GM21576 (cell line): ENCODE measurements around the gene GBP1.
"Not testable (repeated sequence)": the region's sequence is repeated elsewhere in the genome, so short reads cannot be mapped to it uniquely, and the experiment has no call there.

ENCODE experiments used
- ATAC-seq: cut with Tn5 transposase; IDR thresholded peaks from one replicate; pipeline ENCODE4 v1.9.1; 2021; ENCODE audit warnings: mild to moderate bottlenecking, moderate library complexity; ENCODE audit not compliant: unreplicated experiment

Gene GBP1

DNA sequence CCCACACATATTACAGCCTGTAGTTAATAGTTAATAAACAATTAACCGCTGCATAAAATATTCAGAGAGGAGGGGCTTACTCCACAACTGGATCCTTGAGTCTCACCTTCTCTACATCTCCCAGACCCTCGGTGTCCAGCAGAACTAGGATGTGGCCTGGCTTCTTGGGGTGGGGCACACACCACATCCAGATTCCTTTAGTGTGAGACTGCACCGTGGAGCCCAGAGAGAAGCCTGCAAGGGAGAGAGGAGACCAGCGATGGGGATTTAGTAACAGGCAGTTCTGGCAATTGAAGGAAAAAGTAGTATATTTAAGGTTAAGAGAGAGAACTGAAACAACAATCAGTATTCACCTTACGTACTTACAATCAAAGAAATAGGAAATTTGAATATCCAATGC is 4.9 kb downstream of the GBP1 start:
- no peak for ATAC-seq

DNA sequence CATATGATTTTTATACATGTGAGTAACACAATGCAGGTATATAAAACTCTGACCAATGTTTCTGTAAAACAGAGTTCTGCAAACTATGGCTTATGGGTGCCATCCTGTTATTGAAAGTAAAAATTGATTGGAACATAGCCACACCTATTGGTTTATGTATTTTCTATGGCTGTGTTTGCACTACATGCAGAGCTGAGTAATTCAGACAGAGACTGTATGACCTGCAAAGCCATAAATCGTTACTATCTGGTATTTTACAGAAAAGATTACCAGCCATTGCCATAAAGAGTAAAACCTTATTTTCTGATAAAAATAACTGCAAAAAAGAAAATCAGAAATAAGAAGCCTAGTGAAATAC is 13.1 kb downstream of the GBP1 start:
- no peak for ATAC-seq

DNA sequence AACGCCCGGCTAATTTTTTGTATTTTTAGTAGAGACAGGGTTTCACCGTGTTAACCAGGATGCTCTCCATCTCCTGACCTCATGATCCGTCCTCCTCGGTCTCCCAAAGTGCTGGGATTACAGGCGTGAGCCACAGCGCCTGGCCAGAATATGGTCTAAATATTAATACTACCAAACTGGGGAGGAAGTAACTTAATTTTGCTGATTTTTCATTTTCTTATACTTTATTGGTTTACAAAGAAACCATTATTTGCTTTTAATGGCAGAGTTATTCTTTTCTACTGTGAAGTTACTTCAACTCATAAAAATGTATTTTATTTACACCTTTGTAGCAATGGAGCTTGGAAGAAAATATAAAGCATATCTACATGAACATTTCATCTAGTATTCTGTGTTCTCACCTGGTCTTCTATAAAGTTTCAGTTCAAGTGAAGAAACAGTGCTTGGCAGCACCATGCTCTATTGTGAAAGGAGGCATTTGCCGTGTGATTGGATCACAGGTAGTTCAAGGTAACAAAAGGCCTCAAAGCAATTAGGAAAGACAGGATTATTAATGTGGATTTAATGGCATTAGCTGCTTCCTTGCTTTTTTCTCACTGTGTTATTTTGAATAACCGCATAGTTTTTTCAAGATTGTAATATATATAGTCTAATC is 13.6 kb downstream of the GBP1 start:
- ATAC-seq = no peak

DNA sequence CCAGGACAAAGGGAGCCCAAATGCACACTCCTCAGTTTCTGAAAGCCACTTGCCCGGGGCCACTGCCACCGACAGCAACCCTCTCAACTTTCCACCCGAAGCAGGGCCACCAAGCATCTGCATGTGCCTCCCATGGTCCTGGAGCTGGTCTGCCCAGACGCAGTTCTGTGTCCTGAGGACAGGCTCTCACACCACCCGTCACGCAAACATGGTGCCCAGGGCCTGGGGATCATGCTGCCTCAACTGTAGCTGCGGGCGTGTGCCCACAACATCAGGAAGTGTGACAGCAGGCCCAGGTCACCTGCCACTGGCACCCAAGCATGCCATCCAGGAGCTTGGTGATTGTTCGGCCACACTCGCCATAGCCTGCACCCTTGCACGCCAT is 14.4 kb downstream of the GBP1 start:
- no peak for ATAC-seq

DNA sequence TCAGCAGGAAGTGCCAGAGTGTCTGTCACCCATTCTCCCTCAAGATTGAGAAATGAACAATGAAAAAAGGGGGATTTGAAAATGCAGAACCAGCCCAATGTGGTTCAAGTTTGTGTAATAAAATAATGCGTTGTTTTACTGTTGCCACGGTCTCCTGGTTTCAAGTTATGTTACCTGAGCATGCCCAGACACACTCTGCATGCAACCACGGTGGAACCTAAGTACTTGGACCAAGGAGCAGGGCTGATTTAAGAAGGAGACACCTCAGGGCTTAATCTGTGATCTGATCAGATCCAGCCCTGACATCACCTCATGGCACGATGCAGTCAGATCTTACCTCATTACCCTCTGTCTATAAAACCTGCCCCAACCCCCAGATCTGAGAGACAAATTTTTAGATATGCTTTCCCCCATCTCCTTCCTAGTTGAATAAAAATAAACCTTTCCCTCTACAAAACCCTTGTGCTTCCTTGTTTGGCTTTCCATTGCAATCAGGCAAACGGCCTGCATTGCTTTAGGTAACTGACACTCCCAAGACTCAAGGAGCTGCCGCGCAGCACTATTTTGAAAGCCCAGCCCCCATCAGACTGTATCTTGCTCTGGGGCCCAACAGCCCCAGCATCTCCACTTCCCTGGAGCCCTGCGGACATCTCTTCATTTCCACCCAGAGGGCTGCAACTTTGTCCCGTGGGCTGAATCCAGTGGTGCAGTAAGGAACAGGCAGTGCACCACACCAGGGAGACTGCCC is 14.9 kb downstream of the GBP1 start:
- not testable (repeated sequence) for ATAC-seq

DNA sequence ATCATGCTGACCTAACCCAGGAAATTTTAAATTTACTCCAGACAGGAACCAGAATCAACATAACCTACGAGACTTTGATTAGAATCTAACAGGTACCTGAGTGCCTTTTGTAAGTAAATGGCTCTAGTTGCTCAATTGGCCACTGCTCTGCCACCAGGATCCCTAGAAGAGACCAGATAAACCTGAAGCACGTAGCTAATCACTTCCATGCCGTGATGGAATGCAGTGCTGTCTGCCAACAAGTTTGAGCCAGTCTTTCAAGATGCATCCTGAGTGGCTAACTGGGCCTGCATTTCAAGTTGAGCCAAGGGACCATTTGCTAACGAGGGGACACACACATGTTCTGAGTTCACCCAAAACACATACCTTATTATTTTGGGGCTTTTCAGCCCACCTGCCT is 15.8 kb downstream of the GBP1 start:
- ATAC-seq = not testable (repeated sequence)

DNA sequence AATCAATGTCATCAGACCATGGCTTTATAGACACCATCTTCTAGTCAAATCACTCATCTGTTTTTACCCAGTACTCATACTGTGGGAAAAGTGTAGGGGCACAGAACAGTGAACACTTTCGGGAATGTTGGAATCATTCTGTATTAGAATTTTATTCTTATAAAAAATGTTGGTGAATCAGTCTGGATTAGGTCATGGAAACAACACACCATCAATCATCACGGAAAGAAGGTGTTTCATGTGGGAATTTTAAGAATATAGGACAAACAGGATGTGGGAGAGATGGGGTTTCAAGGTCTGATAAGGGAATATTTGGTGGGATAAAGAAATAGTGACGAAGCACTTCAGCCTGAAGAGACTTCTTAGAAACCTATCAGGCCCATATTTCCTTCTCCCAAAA is 17.3 kb downstream of the GBP1 start:
- no peak for ATAC-seq

DNA sequence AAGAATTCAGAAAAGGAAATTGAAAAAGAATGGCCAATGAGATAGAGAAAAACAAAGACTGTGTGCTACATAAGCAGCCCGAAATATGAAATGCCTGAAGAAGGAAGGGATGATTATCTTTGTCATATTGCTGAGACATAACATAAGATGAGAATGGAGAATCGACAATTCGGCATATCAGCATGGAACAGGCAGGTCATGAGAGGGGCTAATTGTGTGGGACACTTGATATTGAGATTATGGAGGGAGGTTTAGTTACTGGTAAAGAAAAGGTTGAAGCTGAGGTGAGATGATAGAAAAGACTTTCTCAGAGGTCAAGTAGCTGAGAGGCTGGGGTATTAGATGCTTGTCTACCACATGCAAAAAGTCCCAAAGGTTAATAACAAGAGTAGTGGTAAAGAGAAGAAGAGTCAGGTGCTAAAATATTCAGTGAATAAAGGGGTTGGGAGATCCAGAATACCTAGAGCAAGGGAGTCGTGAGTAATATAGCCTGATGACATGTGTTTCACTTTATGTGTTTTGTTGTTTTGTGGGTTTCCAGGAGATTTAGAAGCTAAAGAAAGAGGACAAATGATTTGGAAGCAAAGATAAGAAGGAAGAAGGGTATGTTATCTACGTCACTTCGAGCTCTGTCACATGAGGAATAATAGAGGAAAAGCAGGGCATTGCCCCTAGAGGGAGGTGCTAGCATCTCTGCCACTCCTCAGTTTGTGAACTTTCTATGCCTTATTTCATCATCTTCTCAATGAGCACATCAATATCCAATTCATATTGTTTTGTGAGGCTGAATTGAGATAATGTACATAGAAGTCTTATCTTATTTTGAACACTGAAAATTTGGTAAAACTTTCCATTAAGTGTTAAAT is 18.5 kb downstream of the GBP1 start:
- ATAC-seq = not testable (repeated sequence)

DNA sequence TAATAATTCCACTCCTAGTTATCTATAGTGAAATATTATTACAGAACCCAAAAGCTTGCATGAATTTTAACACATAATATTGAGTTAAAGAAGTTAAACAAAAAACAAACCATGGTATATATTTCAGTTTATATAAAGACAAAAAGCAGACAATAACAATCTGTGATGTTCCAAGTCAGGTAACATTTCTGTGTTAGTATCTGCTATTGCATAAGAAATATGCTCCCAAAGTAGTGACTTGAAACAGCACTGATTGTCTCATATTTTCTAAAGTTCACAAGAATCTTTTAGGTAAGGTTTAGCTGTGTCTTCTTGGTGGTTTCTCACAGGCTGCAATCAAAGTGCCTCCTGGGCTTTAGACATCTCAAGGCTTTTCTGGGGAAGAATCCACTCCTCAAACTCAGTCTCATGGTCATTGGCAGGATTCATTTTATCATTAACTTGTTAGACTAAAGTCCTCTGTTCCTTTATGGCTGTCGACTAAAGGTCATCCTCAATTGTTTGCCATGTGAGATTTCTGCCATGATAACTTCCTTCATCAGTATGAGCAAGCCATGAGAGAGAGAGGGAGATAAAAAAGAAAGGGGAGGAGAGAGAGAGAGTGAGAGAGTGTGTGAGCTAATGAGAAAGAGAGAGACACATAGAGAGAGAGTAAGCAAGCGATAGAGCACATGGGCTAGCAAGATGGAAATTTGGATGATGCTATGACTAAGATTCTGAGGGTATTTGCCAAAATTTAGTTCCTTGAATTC is 19.9 kb downstream of the GBP1 start:
- no peak for ATAC-seq

DNA sequence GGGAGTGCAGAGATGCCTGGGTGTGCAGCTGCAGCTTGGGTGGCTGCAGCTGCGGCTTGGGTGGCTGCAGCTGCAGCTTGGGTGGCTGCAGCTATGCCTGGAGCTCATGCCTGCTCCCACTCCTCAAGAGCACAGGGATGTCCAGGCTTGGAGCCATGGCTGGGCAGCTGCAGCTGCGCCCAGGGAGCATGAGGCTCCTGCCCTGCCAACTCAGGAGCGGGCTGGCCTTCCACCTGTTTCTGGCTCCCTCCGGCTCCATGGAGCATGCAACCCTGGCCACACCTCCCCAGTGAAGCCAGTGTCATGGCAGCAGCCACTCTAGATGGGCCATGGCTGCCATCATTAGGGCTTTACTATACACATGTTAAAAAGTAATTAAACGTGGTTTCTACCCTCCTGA is 21.1 kb downstream of the GBP1 start:
- ATAC-seq = no peak

DNA sequence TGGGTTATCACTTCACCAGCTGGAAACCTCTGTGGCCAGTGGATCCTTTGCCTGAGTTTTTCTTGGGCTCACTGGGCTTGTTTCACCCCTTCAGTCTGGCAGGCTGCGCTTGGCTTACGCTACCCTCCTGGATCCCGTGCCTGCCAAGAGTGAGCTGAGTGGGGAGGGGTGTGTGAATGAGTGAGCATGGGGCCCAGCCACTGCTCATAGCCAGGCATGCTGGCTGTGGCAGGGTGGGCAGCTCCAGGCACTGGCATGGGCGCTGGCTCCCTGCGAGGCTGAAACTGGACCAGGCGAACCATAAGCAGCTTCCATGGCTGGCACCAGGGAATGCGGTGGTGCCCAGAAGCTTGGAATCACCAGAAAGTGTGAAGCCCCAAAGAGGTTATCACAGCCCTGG is 22.5 kb downstream of the GBP1 start:
- ATAC-seq = no peak

DNA sequence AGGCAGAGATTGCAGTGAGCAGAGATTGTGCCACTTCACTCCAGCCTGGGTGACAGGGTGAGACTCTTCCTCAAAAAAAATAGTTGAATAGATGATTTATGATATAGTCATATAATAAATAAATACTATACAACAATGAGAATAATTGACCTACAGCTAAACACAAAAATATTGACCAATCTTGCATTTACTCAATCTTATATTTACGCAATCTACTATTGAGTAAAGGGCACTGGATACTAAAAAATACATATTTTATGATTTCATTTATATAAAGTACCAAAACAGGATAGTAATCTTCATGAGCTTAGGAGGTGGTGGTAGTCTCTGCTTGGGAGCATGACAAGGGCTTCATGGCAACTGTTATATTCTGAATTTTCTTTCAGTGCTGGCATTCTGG is 23.3 kb downstream of the GBP1 start:
- no peak for ATAC-seq

DNA sequence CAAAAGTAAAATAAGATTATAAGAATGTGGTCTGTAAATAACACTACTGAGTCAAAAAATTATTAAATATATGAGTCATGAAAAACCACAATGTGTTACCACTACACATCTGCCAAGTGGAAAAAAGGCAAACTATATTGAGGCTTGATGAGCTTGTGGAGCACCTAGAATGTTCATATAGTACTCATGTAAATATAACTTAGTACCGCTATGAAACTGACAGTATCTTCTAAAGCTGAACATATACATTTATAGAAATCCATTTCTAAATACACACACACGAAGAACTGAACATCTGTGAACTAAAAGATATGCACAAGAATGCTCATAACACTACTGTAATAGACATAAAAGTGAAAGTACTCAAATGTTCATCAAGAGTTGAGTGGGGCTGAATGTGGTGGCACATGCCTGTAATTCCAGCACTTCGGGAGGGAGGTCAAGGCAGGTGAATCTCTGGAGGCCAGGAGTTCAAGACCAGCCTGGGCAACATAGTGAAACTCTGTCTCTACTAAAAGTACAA is 23.8 kb downstream of the GBP1 start:
- ATAC-seq = peak; percentile 91

DNA sequence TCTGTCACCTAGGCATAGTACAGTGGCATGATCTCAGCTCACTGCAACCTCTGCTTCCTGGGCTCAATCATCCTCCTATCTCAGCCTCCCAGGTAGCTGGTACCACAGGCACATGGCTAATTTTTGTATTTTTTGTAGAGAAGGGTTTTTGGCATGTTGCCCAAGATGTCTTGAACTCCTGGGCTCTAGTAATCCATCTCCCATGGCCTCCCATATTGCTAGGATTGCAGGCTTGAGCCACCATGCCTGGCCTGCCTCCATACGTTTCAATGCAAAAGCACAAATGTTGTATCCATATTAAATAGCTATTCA is 24.7 kb downstream of the GBP1 start:
- ATAC-seq = no peak

DNA sequence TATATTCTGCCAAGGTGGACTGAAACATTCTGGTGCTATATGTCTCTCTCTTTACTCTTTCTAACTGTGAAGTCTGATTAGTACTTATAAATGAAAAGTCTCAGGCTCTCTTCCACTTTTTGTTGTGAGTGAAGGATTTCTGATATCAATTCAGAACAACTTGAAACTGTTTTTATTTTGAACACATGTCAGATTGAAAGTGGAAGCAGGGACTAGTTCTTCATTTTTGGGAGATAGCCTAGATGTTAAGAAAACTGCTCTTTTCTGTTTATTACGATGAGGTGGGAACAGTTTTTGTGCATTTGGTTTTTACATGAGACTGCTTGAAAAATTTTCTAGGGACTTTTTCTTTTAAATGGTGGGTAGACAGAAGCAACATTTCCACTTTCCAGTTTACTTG is 27.8 kb downstream of the GBP1 start:
- no peak for ATAC-seq

DNA sequence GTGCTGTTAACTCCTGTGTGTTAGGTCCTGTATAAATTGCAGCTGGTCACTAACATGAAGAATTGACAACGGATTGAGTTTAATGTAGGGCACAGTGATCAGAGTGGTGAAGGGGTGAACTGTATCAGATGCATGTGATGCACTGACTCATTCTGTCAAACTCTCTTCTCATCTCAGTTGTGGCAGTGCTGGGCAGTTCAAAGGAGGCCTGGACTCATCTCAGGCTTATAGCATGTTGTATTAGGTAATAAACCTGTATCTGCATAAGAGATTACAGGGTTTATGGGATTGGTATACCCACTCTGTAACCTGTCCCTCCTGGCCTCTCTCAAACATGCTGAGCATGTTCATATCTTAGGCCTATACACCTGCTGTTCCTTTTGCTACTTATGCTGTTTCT is 29.9 kb downstream of the GBP1 start:
- no peak for ATAC-seq

DNA sequence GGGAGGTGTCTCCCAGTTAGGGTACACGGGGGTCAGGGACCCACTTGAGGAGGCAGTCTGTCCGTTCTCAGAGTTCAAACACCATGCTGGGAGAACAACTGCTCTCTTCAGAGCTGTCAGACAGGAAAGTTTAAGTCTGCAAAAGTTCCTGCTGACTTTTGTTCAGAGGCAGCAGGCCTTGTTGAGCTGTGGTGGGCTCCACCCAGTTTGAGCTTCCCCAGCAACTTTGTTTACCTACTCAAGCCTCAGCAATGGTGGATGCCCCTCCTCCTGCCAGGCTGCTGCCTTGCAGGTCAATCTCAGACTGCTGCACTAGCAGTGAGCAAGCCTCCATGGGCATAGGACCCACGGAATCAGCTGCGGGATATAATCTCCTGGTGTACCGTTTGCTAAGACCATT is 31.0 kb downstream of the GBP1 start:
- ATAC-seq = not testable (repeated sequence)

DNA sequence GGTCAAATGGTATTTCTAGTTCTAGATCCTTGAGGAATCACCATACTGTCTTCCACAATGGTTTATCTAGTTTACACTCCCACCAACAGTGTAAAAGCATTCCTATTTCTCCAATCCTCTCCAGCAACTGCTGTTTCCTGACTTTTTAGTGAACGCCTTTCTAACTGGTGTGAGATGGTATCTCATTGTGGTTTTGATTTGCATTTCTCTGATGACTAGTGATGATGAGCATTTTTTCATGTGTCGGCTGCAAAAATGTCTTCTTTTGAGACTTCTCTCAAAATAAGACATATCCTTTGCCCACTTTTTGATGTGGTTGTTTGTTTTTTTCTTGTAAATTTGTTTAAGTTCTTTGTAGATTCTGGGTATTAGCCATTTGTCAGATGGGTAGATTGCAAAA is 36.0 kb downstream of the GBP1 start:
- not testable (repeated sequence) for ATAC-seq

DNA sequence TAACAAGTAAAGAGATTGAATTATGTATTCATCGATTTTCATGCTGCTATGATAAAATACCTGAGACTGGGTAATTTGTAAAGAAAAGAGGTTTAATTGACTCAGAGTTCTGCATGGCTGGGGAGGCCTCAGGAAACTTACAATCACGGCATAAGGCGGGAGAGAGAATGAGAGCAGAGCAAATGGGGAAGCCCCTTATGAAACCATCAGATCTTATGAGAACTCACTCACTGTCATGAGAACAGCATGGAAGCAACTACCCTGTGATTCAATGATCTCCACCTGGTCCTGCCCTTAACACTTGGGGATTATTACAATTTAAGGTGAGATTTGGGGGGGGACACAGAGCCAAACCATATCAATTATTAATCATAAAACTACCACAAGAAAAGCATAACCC is 39.1 kb downstream of the GBP1 start:
- no peak for ATAC-seq

DNA sequence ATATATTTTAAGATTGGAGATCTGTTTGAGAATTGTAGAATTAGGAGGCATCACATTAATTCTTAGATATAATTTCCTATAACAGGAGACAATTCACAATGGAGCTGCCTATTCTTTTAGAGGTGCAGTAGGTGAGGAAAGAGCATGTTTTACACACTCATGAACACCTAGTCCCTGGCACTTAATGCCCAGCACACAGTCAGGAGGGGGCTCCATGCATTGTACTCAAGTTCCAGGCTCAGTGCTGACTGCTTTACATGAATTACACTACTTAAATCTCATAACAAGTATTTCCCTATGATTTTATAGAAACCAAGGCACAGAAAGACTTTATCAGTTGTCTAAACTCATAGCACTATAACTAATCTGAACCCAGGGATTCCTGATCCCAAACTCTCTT is 42.0 kb downstream of the GBP1 start:
- ATAC-seq = no peak
